ENCODE data around the gene SH2D2A.

The SH2D2A gene

GRCh38 chr1:156848461-156849150 is 32.0 kb upstream of the SH2D2A start:
- Histone ChIP-seq H3K27ac (ENCODE audit: low read depth, low read length) (no peak overlapping the region), H3K4me3 (ENCODE audit: low read depth in 1 of 5, low read length in 5 of 5) (no peak overlapping the region), H3K9ac (ENCODE audit: low read length in 5 of 5) (no peak overlapping the region), H3K4me1 (ENCODE audit: control insufficient read depth in 5 of 5, insufficient read depth in 5 of 5, low read length in 5 of 5) (peaks cover 1 to 13% (median 12%) of the 10 kb centered on the region in 5 donors), H3K36me3 (ENCODE audit: control insufficient read depth in 5 of 5, insufficient read depth in 5 of 5, low read length in 5 of 5) (no peaks in the 10 kb centered on the region), H3K27me3 (ENCODE audit: control insufficient read depth in 5 of 5, insufficient read depth in 4 of 5, low read length in 5 of 5) (peaks cover 19 to 51% (median 37%) of the 10 kb centered on the region in 5 donors), H3K9me3 (ENCODE audit: control insufficient read depth in 5 of 5, low read length in 5 of 5) (no peaks in the 10 kb centered on the region)

- H3K36me3 ChIP-seq (ENCODE audit: control insufficient read depth in 5 of 5, insufficient read depth in 5 of 5, low read length in 5 of 5): no peaks in the 10 kb centered on the region
- H3K9ac ChIP-seq (ENCODE audit: low read length in 5 of 5): no peak overlapping the region
- peaks cover 19 to 48% (median 45%) of the 10 kb centered on the region in 5 donors for H3K27me3 ChIP-seq (ENCODE audit: control insufficient read depth in 5 of 5, insufficient read depth in 4 of 5, low read length in 5 of 5)
- H3K4me1 ChIP-seq (ENCODE audit: control insufficient read depth in 5 of 5, insufficient read depth in 5 of 5, low read length in 5 of 5): peaks cover 1 to 13% (median 12%) of the 10 kb centered on the region in 5 donors
- no peak overlapping the region for H3K4me3 ChIP-seq (ENCODE audit: low read depth in 1 of 5, low read length in 5 of 5)
- H3K9me3 ChIP-seq (ENCODE audit: control insufficient read depth in 5 of 5, low read length in 5 of 5): no peaks in the 10 kb centered on the region
- no peak overlapping the region for H3K27ac ChIP-seq (ENCODE audit: low read depth, low read length)
Observed at GRCh38 chr1:156847591-156848460, 31.2 kb upstream of the SH2D2A start.

GRCh38 chr1:156846643-156847042 is 30.0 kb upstream of the SH2D2A start:
- Histone ChIP-seq H3K4me3 (ENCODE audit: low read depth in 1 of 5, low read length in 5 of 5) (no peak overlapping the region), H3K36me3 (ENCODE audit: control insufficient read depth in 5 of 5, insufficient read depth in 5 of 5, low read length in 5 of 5) (no peaks in the 10 kb centered on the region), H3K27ac (ENCODE audit: low read depth, low read length) (no peak overlapping the region), H3K27me3 (ENCODE audit: control insufficient read depth in 5 of 5, insufficient read depth in 4 of 5, low read length in 5 of 5) (peaks cover 19 to 53% (median 50%) of the 10 kb centered on the region in 5 donors), H3K9ac (ENCODE audit: low read length in 5 of 5) (no peak overlapping the region), H3K4me1 (ENCODE audit: control insufficient read depth in 5 of 5, insufficient read depth in 5 of 5, low read length in 5 of 5) (peaks cover 1 to 8% (median 5%) of the 10 kb centered on the region in 5 donors), H3K9me3 (ENCODE audit: control insufficient read depth in 5 of 5, low read length in 5 of 5) (no peaks in the 10 kb centered on the region)

GRCh38 chr1:156845953-156846545 is 29.4 kb upstream of the SH2D2A start:
- Histone ChIP-seq H3K27me3 (ENCODE audit: control insufficient read depth in 5 of 5, insufficient read depth in 4 of 5, low read length in 5 of 5) (peaks cover 19 to 58% (median 50%) of the 10 kb centered on the region in 5 donors), H3K4me1 (ENCODE audit: control insufficient read depth in 5 of 5, insufficient read depth in 5 of 5, low read length in 5 of 5) (peaks cover 1 to 8% (median 5%) of the 10 kb centered on the region in 5 donors), H3K36me3 (ENCODE audit: control insufficient read depth in 5 of 5, insufficient read depth in 5 of 5, low read length in 5 of 5) (no peaks in the 10 kb centered on the region), H3K4me3 (ENCODE audit: low read depth in 1 of 5, low read length in 5 of 5) (no peak overlapping the region), H3K9ac (ENCODE audit: low read length in 5 of 5) (no peak overlapping the region), H3K27ac (ENCODE audit: low read depth, low read length) (no peak overlapping the region), H3K9me3 (ENCODE audit: control insufficient read depth in 5 of 5, low read length in 5 of 5) (no peaks in the 10 kb centered on the region)

GRCh38 chr1:156845055-156845952 is 28.7 kb upstream of the SH2D2A start:
- H3K9me3 ChIP-seq (ENCODE audit: control insufficient read depth in 5 of 5, low read length in 5 of 5): no peaks in the 10 kb centered on the region
- no peaks in the 10 kb centered on the region for H3K36me3 ChIP-seq (ENCODE audit: control insufficient read depth in 5 of 5, insufficient read depth in 5 of 5, low read length in 5 of 5)
- H3K27me3 ChIP-seq (ENCODE audit: control insufficient read depth in 5 of 5, insufficient read depth in 4 of 5, low read length in 5 of 5): peaks cover 19 to 64% (median 58%) of the 10 kb centered on the region in 5 donors
- H3K4me3 ChIP-seq (ENCODE audit: low read depth in 1 of 5, low read length in 5 of 5): no peak overlapping the region
- H3K4me1 ChIP-seq (ENCODE audit: control insufficient read depth in 5 of 5, insufficient read depth in 5 of 5, low read length in 5 of 5): peaks cover 0 to 8% (median 5%) of the 10 kb centered on the region in 5 donors
- H3K9ac ChIP-seq (ENCODE audit: low read length in 5 of 5): no peak overlapping the region
- H3K27ac ChIP-seq (ENCODE audit: low read depth, low read length): no peak overlapping the region

GRCh38 chr1:156844638-156845037 is 28.0 kb upstream of the SH2D2A start:
- Histone ChIP-seq H3K4me1 (ENCODE audit: control insufficient read depth in 5 of 5, insufficient read depth in 5 of 5, low read length in 5 of 5) (peaks cover 0 to 8% (median 5%) of the 10 kb centered on the region in 5 donors), H3K36me3 (ENCODE audit: control insufficient read depth in 5 of 5, insufficient read depth in 5 of 5, low read length in 5 of 5) (no peaks in the 10 kb centered on the region), H3K9ac (ENCODE audit: low read length in 5 of 5) (no peak overlapping the region), H3K4me3 (ENCODE audit: low read depth in 1 of 5, low read length in 5 of 5) (no peak overlapping the region), H3K9me3 (ENCODE audit: control insufficient read depth in 5 of 5, low read length in 5 of 5) (no peaks in the 10 kb centered on the region), H3K27ac (ENCODE audit: low read depth, low read length) (no peak overlapping the region), H3K27me3 (ENCODE audit: control insufficient read depth in 5 of 5, insufficient read depth in 4 of 5, low read length in 5 of 5) (peaks cover 19 to 70% (median 60%) of the 10 kb centered on the region in 5 donors)

- H3K36me3 ChIP-seq (ENCODE audit: control insufficient read depth in 5 of 5, insufficient read depth in 5 of 5, low read length in 5 of 5): no peaks in the 10 kb centered on the region
- peaks cover 19 to 74% (median 60%) of the 10 kb centered on the region in 5 donors for H3K27me3 ChIP-seq (ENCODE audit: control insufficient read depth in 5 of 5, insufficient read depth in 4 of 5, low read length in 5 of 5)
- peaks cover 0 to 8% (median 5%) of the 10 kb centered on the region in 5 donors for H3K4me1 ChIP-seq (ENCODE audit: control insufficient read depth in 5 of 5, insufficient read depth in 5 of 5, low read length in 5 of 5)
- H3K4me3 ChIP-seq (ENCODE audit: low read depth in 1 of 5, low read length in 5 of 5): no peak overlapping the region
- no peak overlapping the region for H3K27ac ChIP-seq (ENCODE audit: low read depth, low read length)
- H3K9ac ChIP-seq (ENCODE audit: low read length in 5 of 5): no peak overlapping the region
- H3K9me3 ChIP-seq (ENCODE audit: control insufficient read depth in 5 of 5, low read length in 5 of 5): no peaks in the 10 kb centered on the region
Observed at GRCh38 chr1:156844102-156844501, 27.5 kb upstream of the SH2D2A start.

GRCh38 chr1:156842618-156843300 is 26.1 kb upstream of the SH2D2A start:
- Histone ChIP-seq H3K36me3 (ENCODE audit: control insufficient read depth in 5 of 5, insufficient read depth in 5 of 5, low read length in 5 of 5) (no peaks in the 10 kb centered on the region), H3K27me3 (ENCODE audit: control insufficient read depth in 5 of 5, insufficient read depth in 4 of 5, low read length in 5 of 5) (peaks cover 16 to 67% (median 51%) of the 10 kb centered on the region in 5 donors), H3K4me1 (ENCODE audit: control insufficient read depth in 5 of 5, insufficient read depth in 5 of 5, low read length in 5 of 5) (peaks cover 0 to 8% (median 5%) of the 10 kb centered on the region in 5 donors), H3K27ac (ENCODE audit: low read depth, low read length) (no peak overlapping the region), H3K9me3 (ENCODE audit: control insufficient read depth in 5 of 5, low read length in 5 of 5) (no peaks in the 10 kb centered on the region), H3K4me3 (ENCODE audit: low read depth in 1 of 5, low read length in 5 of 5) (no peak overlapping the region), H3K9ac (ENCODE audit: low read length in 5 of 5) (no peak overlapping the region)

GRCh38 chr1:156841295-156841855 is 24.7 kb upstream of the SH2D2A start:
- H3K36me3 ChIP-seq (ENCODE audit: control insufficient read depth in 5 of 5, insufficient read depth in 5 of 5, low read length in 5 of 5): no peaks in the 10 kb centered on the region
- peaks cover 0 to 8% (median 5%) of the 10 kb centered on the region in 5 donors for H3K4me1 ChIP-seq (ENCODE audit: control insufficient read depth in 5 of 5, insufficient read depth in 5 of 5, low read length in 5 of 5)
- H3K4me3 ChIP-seq (ENCODE audit: low read depth in 1 of 5, low read length in 5 of 5): no peak overlapping the region
- H3K27me3 ChIP-seq (ENCODE audit: control insufficient read depth in 5 of 5, insufficient read depth in 4 of 5, low read length in 5 of 5): peaks cover 15 to 69% (median 41%) of the 10 kb centered on the region in 5 donors
- no peaks in the 10 kb centered on the region for H3K9me3 ChIP-seq (ENCODE audit: control insufficient read depth in 5 of 5, low read length in 5 of 5)
- H3K9ac ChIP-seq (ENCODE audit: low read length in 5 of 5): no peak overlapping the region
- no peak overlapping the region for H3K27ac ChIP-seq (ENCODE audit: low read depth, low read length)
